Activated naive CD8-positive, alpha-beta T cell treated with anti-CD3 and anti-CD28 coated beads for 36 hours (primary cell): ENCODE results near the gene ZNF766. TPM values are rescaled to one million over a fixed set of nuclear protein-coding genes. Genes with fewer than 3 reads are reported as not detected.
"Not testable (repeated sequence)": the region's sequence is repeated elsewhere in the genome, so short reads cannot be mapped to it uniquely, and the experiment has no call there.

Experiments
- DNase-seq: peaks from one replicate; pipeline ENCODE4 v3.0.0; 2021
- H3K27ac Mint-ChIP-seq: one replicate; pipeline ENCODE4 v1.8.0; 2022; ENCODE audit warnings: mild to moderate bottlenecking, moderate library complexity, mixed read lengths
- H3K27me3 Mint-ChIP-seq: one replicate; pipeline ENCODE4 v1.8.0; 2022; ENCODE audit warnings: mild to moderate bottlenecking, mixed read lengths
- H3K36me3 Mint-ChIP-seq: one replicate; pipeline ENCODE4 v1.8.0; 2021; ENCODE audit warnings: mild to moderate bottlenecking, mixed read lengths
- H3K4me1 Mint-ChIP-seq: one replicate; pipeline ENCODE4 v1.8.0; 2021; ENCODE audit warnings: mixed read lengths
- H3K4me3 Mint-ChIP-seq: one replicate; pipeline ENCODE4 v1.8.0; 2022; ENCODE audit warnings: mild to moderate bottlenecking, moderate library complexity, mixed read lengths
- H3K9me3 Mint-ChIP-seq: one replicate; pipeline ENCODE4 v1.8.0; 2022; ENCODE audit warnings: mixed read lengths
- total RNA-seq, 2 experiments: library from RNA; stranded (reverse); gene quantifications; one replicate each; pipeline ENCODE4 v1.2.3, GENCODE V29; 2021

Gene ZNF766
- total RNA-seq, 2 experiments from 2014 or later, result 28.6 to 31.4 TPM

DNA sequence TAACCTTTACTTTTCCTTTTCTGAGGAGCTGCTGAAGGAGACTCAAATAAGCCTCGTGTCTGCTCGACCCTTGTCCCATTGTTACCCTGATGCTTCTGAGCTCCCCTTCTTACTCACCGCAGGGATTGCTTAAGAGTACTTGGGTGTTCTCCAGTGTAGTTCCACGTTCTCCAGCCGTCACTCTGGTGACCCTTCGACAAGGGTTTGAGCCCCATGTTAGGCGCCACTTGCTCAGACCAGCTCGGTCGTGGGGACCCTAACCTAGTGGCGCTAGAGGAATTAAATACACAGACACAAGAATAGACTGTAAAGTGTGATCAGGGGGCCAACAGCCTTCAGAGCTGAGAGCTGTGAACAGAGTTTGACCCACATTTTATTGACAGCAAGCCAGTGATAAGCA is 37.9 kb downstream of the ZNF766 start:
- no peaks in the 10 kb centered on the region for H3K4me1 Mint-ChIP-seq
- no peaks in the 10 kb centered on the region for H3K27me3 Mint-ChIP-seq
- H3K36me3 Mint-ChIP-seq, result peaks cover 87% of the 10 kb centered on the region
- peaks cover 53% of the 10 kb centered on the region for H3K9me3 Mint-ChIP-seq
- DNase-seq, result no peak
- H3K27ac Mint-ChIP-seq, result no peak overlapping the region
- no peak overlapping the region for H3K4me3 Mint-ChIP-seq

DNA sequence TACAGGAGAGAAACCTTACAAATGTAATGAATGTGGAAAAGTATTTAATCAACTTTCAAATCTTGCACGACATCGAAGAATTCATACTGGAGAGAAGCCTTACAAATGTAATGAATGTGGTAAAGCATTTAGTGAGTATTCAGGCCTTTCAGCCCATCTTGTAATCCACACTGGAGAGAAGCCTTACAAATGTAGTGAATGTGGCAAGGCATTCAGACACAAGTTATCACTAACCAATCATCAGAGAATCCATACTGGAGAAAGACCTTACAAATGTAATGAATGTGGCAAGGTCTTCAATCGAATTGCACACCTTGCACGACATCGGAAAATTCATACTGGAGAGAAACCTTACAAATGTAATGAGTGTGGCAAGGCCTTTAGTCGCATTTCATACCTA is 53.0 kb downstream of the ZNF766 start:
- DNase-seq, result no peak
- Mint-ChIP-seq H3K9me3 (peaks cover 80% of the 10 kb centered on the region), H3K27me3 (no peaks in the 10 kb centered on the region), H3K4me3 (no peak overlapping the region), H3K4me1 (no peaks in the 10 kb centered on the region), H3K27ac (no peak overlapping the region), H3K36me3 (peaks cover 74% of the 10 kb centered on the region)

DNA sequence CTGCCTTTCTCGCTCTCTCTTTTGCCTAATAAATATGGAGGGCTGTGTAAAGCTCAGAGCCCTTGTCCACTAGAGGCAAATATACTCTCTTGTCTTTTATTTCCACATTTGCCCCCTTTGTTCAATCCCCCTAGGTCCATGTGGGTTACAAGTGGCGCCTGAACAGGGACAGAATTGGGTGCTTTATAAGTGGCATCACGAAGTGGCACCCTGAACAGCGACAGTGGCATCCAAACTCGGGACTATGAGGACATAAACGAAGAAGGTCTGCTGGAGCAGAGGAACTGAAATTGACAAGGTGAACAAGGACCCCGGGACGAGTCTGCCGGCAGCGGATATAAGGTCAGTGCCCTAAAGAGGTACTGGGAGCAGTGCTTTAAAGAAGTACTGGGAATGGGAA is 62.4 kb downstream of the ZNF766 start:
- Mint-ChIP-seq H3K27me3 (no peaks in the 10 kb centered on the region), H3K27ac (no peak overlapping the region), H3K9me3 (peaks cover 41% of the 10 kb centered on the region), H3K4me1 (peaks cover 4% of the 10 kb centered on the region), H3K36me3 (peaks cover 25% of the 10 kb centered on the region), H3K4me3 (no peak overlapping the region)
- DNase-seq, result no peak

GRCh38 chr19:52335768-52336116 is 66.4 kb downstream of the ZNF766 start:
- Mint-ChIP-seq H3K27me3 (no peaks in the 10 kb centered on the region), H3K9me3 (peaks cover 28% of the 10 kb centered on the region), H3K4me1 (peaks cover 5% of the 10 kb centered on the region), H3K4me3 (peak overlapping the region; percentile 88), H3K36me3 (peaks cover 45% of the 10 kb centered on the region), H3K27ac (peak overlapping the region; percentile 97)
- DNase-seq, result no peak

DNA sequence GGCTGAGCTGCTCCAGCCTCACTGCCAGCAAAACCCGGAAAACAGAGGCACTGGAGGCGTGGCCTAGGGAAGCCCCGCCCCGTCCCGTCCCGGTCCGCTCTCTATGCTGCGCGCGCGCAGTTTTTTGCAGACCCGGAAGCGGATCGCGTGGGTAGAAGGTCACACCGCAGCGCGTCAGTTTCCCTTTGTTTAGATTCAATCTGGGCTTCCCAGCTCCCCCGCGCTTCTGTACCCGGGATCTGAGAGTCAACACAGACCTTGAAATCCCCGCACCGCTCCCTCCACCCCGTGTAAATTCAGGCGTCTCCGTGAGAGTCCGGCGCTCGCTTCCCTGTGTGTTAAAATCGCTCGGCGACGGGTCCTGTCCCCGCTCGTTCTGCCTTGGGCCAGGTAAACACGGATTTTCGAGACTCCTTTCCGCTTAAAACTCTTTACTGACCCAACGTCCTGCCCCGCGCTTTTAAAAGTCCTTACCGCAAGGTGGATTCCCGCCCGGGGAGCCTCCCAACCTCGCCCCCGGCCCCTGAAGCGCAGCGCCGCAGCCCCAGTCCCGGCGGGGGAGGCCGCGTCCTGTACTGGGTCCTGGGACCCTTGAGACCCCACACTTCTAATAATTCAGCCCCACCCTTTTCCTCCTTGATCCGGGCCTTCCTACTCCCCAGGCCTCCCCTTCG is 66.9 kb downstream of the ZNF766 start, which contains the start of gene ZNF610:
Gene ZNF610, plus strand, starts transcription at position 127 of the 674 bp plus-strand sequence. CDS start 12,930 bp downstream, outside the sequence.
- Mint-ChIP-seq H3K4me1 (peaks cover 5% of the 10 kb centered on the region), H3K36me3 (peaks cover 40% of the 10 kb centered on the region), H3K4me3 (peak within 1 kb of the TSS; percentile 88), H3K27ac (peak within 1 kb of the TSS; percentile 97), H3K27me3 (no peaks in the 10 kb centered on the region), H3K9me3 (peaks cover 24% of the 10 kb centered on the region)
- peak; percentile 91 for DNase-seq

DNA sequence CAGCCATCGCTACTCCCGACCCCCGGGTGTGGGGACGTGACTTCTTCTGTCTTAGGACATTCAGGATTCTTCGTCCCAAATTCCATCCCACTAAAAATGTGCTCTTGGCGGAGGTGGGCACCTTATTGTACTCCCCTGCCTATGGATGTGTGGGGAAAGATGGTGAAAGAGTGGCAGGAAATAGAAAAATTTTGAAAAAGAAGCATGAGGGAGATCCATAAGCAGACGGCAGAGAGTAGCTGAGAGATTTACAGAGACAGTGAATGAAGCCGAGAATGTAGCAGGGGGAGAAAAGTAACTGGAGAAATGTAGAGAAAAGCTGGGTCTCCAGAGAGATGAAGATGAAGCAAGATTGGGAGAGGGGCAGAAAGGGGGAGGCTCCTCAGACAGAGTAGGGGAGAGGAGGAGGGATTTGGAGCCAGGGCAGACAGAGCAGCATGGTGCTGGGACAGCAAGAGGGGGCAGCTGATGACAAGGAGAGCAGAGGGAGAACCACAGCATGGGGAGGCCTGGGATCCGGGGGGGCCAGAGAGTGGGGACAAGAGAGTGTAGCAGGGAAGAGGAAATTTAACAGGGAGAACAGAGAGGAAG is 67.5 kb downstream of the ZNF766 start:
- H3K27me3 Mint-ChIP-seq, result no peaks in the 10 kb centered on the region
- H3K36me3 Mint-ChIP-seq, result peaks cover 38% of the 10 kb centered on the region
- DNase-seq, result no peak
- H3K4me3 Mint-ChIP-seq, result peak overlapping the region; percentile 88
- H3K9me3 Mint-ChIP-seq, result peaks cover 20% of the 10 kb centered on the region
- peaks cover 5% of the 10 kb centered on the region for H3K4me1 Mint-ChIP-seq
- H3K27ac Mint-ChIP-seq, result peak overlapping the region; percentile 97

DNA sequence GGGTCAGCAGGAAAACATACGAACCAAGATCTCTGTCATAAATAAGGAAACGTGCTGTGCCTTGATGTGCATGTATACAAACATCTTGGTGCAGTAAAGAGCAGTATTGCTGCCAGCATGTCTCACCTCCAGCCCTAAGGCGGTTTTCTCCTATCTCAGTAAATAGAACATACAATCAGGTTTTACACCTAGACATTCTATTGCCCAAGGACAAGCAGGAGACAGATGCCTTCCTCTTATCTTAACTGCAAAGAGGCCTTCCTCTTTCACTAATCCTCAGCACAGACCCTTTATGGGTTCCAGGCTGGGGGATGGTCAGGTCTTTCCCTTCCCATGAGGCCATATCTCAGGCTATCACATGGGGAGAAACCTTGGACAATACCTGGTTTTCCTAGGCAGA is 69.6 kb downstream of the ZNF766 start:
- DNase-seq, H3K27ac Mint-ChIP-seq, H3K27me3 Mint-ChIP-seq, H3K9me3 Mint-ChIP-seq, H3K4me3 Mint-ChIP-seq, H3K4me1 Mint-ChIP-seq: not testable (repeated sequence)
- peaks cover 35% of the 10 kb centered on the region for H3K36me3 Mint-ChIP-seq

- H3K27me3 Mint-ChIP-seq, result no peaks in the 10 kb centered on the region
- H3K27ac Mint-ChIP-seq, result no peak overlapping the region
- H3K36me3 Mint-ChIP-seq, result peaks cover 25% of the 10 kb centered on the region
- H3K4me1 Mint-ChIP-seq, result no peaks in the 10 kb centered on the region
- H3K4me3 Mint-ChIP-seq, result no peak overlapping the region
- DNase-seq, result peak; percentile 41
- H3K9me3 Mint-ChIP-seq, result peaks cover 2% of the 10 kb centered on the region
These were observed 74.2 kb downstream of the ZNF766 start for GRCh38 chr19:52343548-52343947.

DNA sequence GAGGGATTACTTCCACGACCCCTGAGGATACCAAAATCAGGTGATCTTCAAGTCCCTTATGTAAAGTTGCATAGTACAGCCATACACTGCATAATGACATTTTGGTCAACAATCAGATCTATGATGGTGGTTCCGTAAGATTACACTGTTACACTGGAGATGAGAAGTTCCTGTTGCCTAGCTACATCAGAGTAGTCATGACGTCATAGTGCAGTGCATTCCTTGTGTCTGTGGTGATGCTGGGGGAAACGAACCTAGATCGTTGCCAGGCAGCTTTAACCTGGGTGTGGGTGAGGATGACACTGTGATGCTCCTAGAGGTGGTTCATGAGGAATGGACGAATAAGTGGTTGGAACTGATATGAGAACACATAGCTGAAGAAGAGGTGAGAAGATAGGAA is 75.8 kb downstream of the ZNF766 start:
- Mint-ChIP-seq H3K36me3 (peaks cover 30% of the 10 kb centered on the region), H3K4me3 (no peak overlapping the region), H3K4me1 (no peaks in the 10 kb centered on the region), H3K27ac (no peak overlapping the region), H3K27me3 (no peaks in the 10 kb centered on the region), H3K9me3 (peaks cover 5% of the 10 kb centered on the region)
- DNase-seq, result no peak

Other genes with a start within 250 kb of the ZNF766 start
- gene ZNF614, start 241.2 kb upstream of the ZNF766 start, total RNA-seq, result 10 to 100 TPM; 15.4 to 17.4 TPM
- gene ZNF432, start 220.7 kb upstream of the ZNF766 start, total RNA-seq, result 10 to 100 TPM; 13.7 to 14.9 TPM
- gene ZNF841, start 173.8 kb upstream of the ZNF766 start, total RNA-seq, result 10 to 100 TPM; 16.4 to 17.9 TPM
- 1 to 10 TPM; 9.0 to 9.5 TPM for gene ZNF616, start 129.6 kb upstream of the ZNF766 start, total RNA-seq
- gene ZNF836, start 98.0 kb upstream of the ZNF766 start, total RNA-seq, result 10 to 100 TPM; 10.0 to 12.0 TPM
- gene PPP2R1A, start 79.5 kb upstream of the ZNF766 start, total RNA-seq, result 100 to 1,000 TPM; 222 to 244 TPM
- 1 to 10 TPM; 5.7 to 6.4 TPM for gene ZNF480, start 27.6 kb downstream of the ZNF766 start, total RNA-seq
- 1 to 10 TPM; 2.4 to 2.9 TPM for gene ZNF610, start 66.7 kb downstream of the ZNF766 start, total RNA-seq
- gene ZNF880, start 100.3 kb downstream of the ZNF766 start, total RNA-seq, result 10 to 100 TPM; 15.0 to 19.9 TPM
- 10 to 100 TPM in 1 of 2 experiments, 1 to 10 TPM in 1; 9.4 to 11.2 TPM for gene ZNF528, start 128.3 kb downstream of the ZNF766 start, total RNA-seq
- not detected for gene ZNF534, start 159.6 kb downstream of the ZNF766 start, total RNA-seq
- gene ZNF578, start 184.0 kb downstream of the ZNF766 start, total RNA-seq, result 1 to 10 TPM in 1 of 2 experiments, under 1 TPM in 1; 0.93 to 1.1 TPM